ENCODE data around the gene GPD1. TPM values are rescaled to one million over a fixed set of nuclear protein-coding genes. Genes with fewer than 3 reads are reported as not detected.
A peak's percentile ranks its signal among the peaks of the same experiment; 100 is the strongest.

Gene GPD1
- total and polyA plus RNA-seq, 9 of the 15 experiments (the other 6 are each of a cell fraction or from before 2014, with no cell fraction given): 0.13 to 1.00 (median 0.55) TPM

DNA sequence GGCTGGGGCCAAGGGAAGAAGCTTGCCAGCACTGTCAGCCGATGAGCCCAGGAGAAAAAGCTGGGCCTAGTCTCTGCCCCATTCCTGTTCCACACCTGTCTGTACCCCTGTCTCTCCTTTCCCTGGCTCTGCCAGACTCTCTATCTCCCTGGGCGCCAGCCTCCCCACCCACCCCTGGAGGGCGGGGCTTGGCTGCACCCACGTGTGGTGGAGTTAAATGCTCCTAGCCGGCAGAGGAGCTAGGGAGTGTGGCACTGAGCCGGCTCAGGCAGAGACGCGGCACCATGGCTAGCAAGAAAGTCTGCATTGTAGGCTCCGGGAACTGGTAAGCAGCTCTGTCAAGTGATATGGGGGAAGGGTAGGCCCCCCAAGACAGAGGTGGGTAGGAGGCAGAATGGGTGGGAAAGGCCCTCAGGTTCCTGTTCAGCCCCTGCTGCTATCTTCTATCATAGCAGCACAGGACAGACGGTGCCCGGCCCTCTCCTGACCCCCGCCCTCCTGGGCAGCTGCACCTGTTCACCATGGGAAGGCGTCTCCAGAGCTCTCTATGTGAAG lies at the start of gene GPD1 (continued):
- TF ChIP-seq ZNF354B (CRISPR knock-in tag; IDR thresholded peaks at IDR 0.05) (no peak), GATA2 (CRISPR knock-in tag; IDR thresholded peaks at IDR 0.05) (no peak), ARID2 (IDR thresholded peaks at IDR 0.05) (no peak), ZKSCAN1 (IDR thresholded peaks at IDR 0.05; ENCODE audit: low read depth, low read length) (no peak), BCOR (IDR thresholded peaks at IDR 0.05) (no peak)
- TF ChIP-seq, protein P1, sequence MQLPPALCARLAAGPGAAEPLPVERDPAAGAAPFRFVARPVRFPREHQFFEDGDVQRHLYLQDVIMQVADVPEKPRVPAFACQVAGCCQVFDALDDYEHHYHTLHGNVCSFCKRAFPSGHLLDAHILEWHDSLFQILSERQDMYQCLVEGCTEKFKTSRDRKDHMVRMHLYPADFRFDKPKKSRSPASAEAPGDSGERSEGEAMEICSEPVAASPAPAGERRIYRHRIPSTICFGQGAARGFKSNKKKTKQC (CRISPR knock-in tag; IDR thresholded peaks at IDR 0.05): no peak

- in situ Hi-C loops (cut with MboI): loop anchor here (5.0 kb wide), 1 partner anchor 279 kb away; no protein-coding TSS in a partner anchor
- FAIRE-seq: peak; percentile 86
- ChIA-PET POLR2A (interaction anchor here (0.5 to 2.4 kb wide), 6 partner anchors 8 to 140 kb away, joined by 3 to 8 read pairs (median 3); no protein-coding TSS in a partner anchor), CTCF (ENCODE audit: low intra/inter-chr PET ratio) (interaction anchor here (0.6 to 3.0 kb wide), 9 partner anchors 14 to 187 kb away, joined by 3 to 33 read pairs (median 3); no protein-coding TSS in a partner anchor)
- peak; percentile 65 to 77 (median 74) for DNase-seq (ENCODE audit: extremely low read depth in 1 of 4, low spot score in 3 of 4)
- peaks cover 18 to 38% of the 10 kb centered on the region in 2 experiments for H3K4me1 ChIP-seq (replicated peaks in 1 of 2; ENCODE audit: control insufficient read depth in 2 of 2, insufficient read depth in 2 of 2, low read length in 2 of 2)
- peak overlapping the region; percentile 67 for H2AFZ ChIP-seq (ENCODE audit: low read depth, low read length)
- intact Hi-C loops (cut with micrococcal nuclease): loop anchor here (1.0 to 5.0 kb wide), 3 partner anchors 17 to 279 kb away; no protein-coding TSS in a partner anchor
- no peaks in the 10 kb centered on the region for H3K9me1 ChIP-seq (ENCODE audit: control insufficient read depth, insufficient read depth, low read length)
- H3K27ac ChIP-seq (ENCODE audit: extremely low read depth, low read depth, low read length): no peak overlapping the region
- no peaks in the 10 kb centered on the region for H3K36me3 ChIP-seq (ENCODE audit: control insufficient read depth, insufficient read depth, low read length)
- BruUV-seq (replicated peaks): no TSS peak
- H3K9me3 ChIP-seq (replicated peaks; ENCODE audit: control insufficient read depth, insufficient read depth, low read depth, low read length): no peaks in the 10 kb centered on the region
- H3K79me2 ChIP-seq (ENCODE audit: control insufficient read depth, insufficient read depth, low read length): no peaks in the 10 kb centered on the region
- H3K27me3 ChIP-seq (ENCODE audit: control insufficient read depth in 2 of 2, insufficient read depth in 2 of 2, low read length in 2 of 2): peaks cover 17 to 60% of the 10 kb centered on the region in 2 experiments; a peak in 4 of 5 replicates
- peak overlapping the region; percentile 49 for H3K4me2 ChIP-seq (ENCODE audit: insufficient read depth, low read length)
- no peak overlapping the region for H3K4me3 ChIP-seq
- ATAC-seq: peak; percentile 70
- H3K9ac ChIP-seq (ENCODE audit: insufficient read depth in 1 of 2, low read depth in 2 of 2, low read length in 2 of 2): peak overlapping the region; percentile 2 to 23; a peak in 2 of 4 replicates
- under 1% methylated on average over 17 of the region's 17 CpGs for WGBS (ENCODE audit: insufficient coverage, low coverage, missing lambda C conversion rate)
- peaks cover 32% of the 10 kb centered on the region for H4K20me1 ChIP-seq (replicated peaks; ENCODE audit: control insufficient read depth, insufficient read depth, low read length)
- TF ChIP-seq REST (IDR thresholded peaks at IDR 0.05; ENCODE audit: borderline replicate concordance) (peak; percentile 93), REST (CRISPR knock-in tag; IDR thresholded peaks at IDR 0.05; ENCODE audit: low read depth) (no peak), HMG20B (CRISPR knock-in tag; IDR thresholded peaks at IDR 0.05) (no peak)
- TF ChIP-seq, protein P2, sequence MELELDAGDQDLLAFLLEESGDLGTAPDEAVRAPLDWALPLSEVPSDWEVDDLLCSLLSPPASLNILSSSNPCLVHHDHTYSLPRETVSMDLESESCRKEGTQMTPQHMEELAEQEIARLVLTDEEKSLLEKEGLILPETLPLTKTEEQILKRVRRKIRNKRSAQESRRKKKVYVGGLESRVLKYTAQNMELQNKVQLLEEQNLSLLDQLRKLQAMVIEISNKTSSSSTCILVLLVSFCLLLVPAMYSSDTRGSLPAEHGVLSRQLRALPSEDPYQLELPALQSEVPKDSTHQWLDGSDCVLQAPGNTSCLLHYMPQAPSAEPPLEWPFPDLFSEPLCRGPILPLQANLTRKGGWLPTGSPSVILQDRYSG (tag; conservative IDR thresholded peaks at IDR 0.05; ENCODE audit: low read depth): no peak
Measured at GRCh38 chr12:50055831-50056638, 47.8 kb upstream of the GPD1 start.
